WTC11 (cell line): ENCODE results near the gene MRPL54. TPM values are rescaled to one million over a fixed set of nuclear protein-coding genes. Genes with fewer than 3 reads are reported as not detected.
A peak's percentile ranks its signal among the peaks of the same experiment; 100 is the strongest.

ENCODE experiments used
- ATAC-seq: fragments of 200-7000 bp; cut with Tn5 transposase; 2 replicates; pipeline ENCODE4 v1.10.0; 2021; ENCODE audit warnings: mild to moderate bottlenecking, moderate library complexity
- CTCF ChIA-PET: fragments of 300-600 bp; sonication (Branson Sonifier 250); formaldehyde crosslinking; loops from one replicate; lab custom pipeline; 2021; ENCODE audit warnings: antibody characterized with exemption; lab: Charles Lee
- POLR2A ChIA-PET: fragments of 350-600 bp; sonication (Branson Sonifier 250); formaldehyde crosslinking; loops from one replicate; lab custom pipeline; 2021; ENCODE audit warnings: antibody characterized with exemption; lab: Charles Lee
- DNase-seq: peaks from one replicate; pipeline ENCODE4 v3.0.0; 2021; ENCODE audit warnings: low spot score
- H3K27ac Mint-ChIP-seq: 2 replicates; pipeline ENCODE4 v1.8.0; 2021; ENCODE audit warnings: mixed read lengths
- H3K27me3 Mint-ChIP-seq: 2 replicates; pipeline ENCODE4 v1.8.0; 2021; ENCODE audit warnings: low read depth, mild to moderate bottlenecking, moderate library complexity, mixed read lengths
- H3K36me3 Mint-ChIP-seq: 2 replicates; pipeline ENCODE4 v1.8.0; 2021; ENCODE audit warnings: mixed read lengths
- H3K4me1 Mint-ChIP-seq: 2 replicates; pipeline ENCODE4 v1.8.0; 2022; ENCODE audit warnings: mixed read lengths
- H3K4me3 Mint-ChIP-seq: 2 replicates; pipeline ENCODE4 v1.8.0; 2021; ENCODE audit warnings: mild to moderate bottlenecking, moderate library complexity, mixed read lengths
- H3K9me3 Mint-ChIP-seq: 2 replicates; pipeline ENCODE4 v1.8.0; 2021; ENCODE audit warnings: mixed read lengths
- AFF4 ChIP-seq: sonication (generic); formaldehyde crosslinking; IDR thresholded peaks from 2 replicates; pipeline ENCODE4 v1.8.1; 2023; ENCODE audit warnings: mild to moderate bottlenecking, missing genetic modification reagents, borderline replicate concordance
- AR ChIP-seq: fragments of 250-450 bp; sonication (Bioruptor Pico); IDR thresholded peaks from 2 replicates; pipeline ENCODE4 v1.9.0; 2021; ENCODE audit warnings: mild to moderate bottlenecking
- ATF3 ChIP-seq: sonication (generic); formaldehyde crosslinking; conservative IDR thresholded peaks from 2 replicates; pipeline ENCODE4 v1.8.1; 2022; ENCODE audit warnings: mild to moderate bottlenecking, missing genetic modification reagents
- CDX4 ChIP-seq: fragments of 250-450 bp; sonication (Bioruptor Pico); IDR thresholded peaks from 2 replicates; pipeline ENCODE4 v1.9.0; 2021; ENCODE audit warnings: moderate library complexity, mild to moderate bottlenecking, inconsistent platforms, borderline replicate concordance
- ETV6 ChIP-seq: sonication (generic); formaldehyde crosslinking; IDR thresholded peaks from 2 replicates; pipeline ENCODE4 v1.8.1; 2022; ENCODE audit warnings: mild to moderate bottlenecking, missing genetic modification reagents
- PRRX2 ChIP-seq: fragments of 250-450 bp; sonication (Bioruptor Pico); IDR thresholded peaks from 2 replicates; pipeline ENCODE4 v1.8.0; 2021; ENCODE audit warnings: mild to moderate bottlenecking
- TP53 ChIP-seq: sonication (generic); formaldehyde crosslinking; IDR thresholded peaks from 2 replicates; pipeline ENCODE4 v1.8.1; 2023; ENCODE audit warnings: mild to moderate bottlenecking, missing genetic modification reagents
- USF1 ChIP-seq: sonication (generic); formaldehyde crosslinking; IDR thresholded peaks from 2 replicates; pipeline ENCODE4 v1.8.0; 2022; ENCODE audit warnings: mild to moderate bottlenecking, missing genetic modification reagents
- USF2 ChIP-seq: sonication (generic); formaldehyde crosslinking; IDR thresholded peaks from 2 replicates; pipeline ENCODE4 v1.8.1; 2023; ENCODE audit warnings: mild to moderate bottlenecking, missing genetic modification reagents, moderate library complexity
- ZNF121 ChIP-seq: sonication (generic); formaldehyde crosslinking; IDR thresholded peaks from 2 replicates; pipeline ENCODE4 v1.8.0; 2023; ENCODE audit warnings: missing genetic modification reagents
- ZNF219 ChIP-seq: sonication (generic); formaldehyde crosslinking; IDR thresholded peaks from 2 replicates; pipeline ENCODE4 v1.8.0; 2023; ENCODE audit warnings: missing genetic modification reagents, mild to moderate bottlenecking, borderline replicate concordance
- ZNF671 ChIP-seq: fragments of 250-450 bp; sonication (Bioruptor Pico); IDR thresholded peaks from 2 replicates; pipeline ENCODE4 v1.8.0; 2021; ENCODE audit warnings: mild to moderate bottlenecking
- total RNA-seq: library from RNA; stranded (reverse); gene quantifications from 3 replicates; pipeline ENCODE4 v1.2.3, GENCODE V29; 2021

MRPL54 gene
- total RNA-seq, 1 experiment from 2014 or later = 62.3 TPM

- DNase-seq (no peak), ATAC-seq (no peak)
- H3K36me3 Mint-ChIP-seq = peaks cover 8% of the 10 kb centered on the region; the same call in 1 of the 2 replicates
- H3K4me3 Mint-ChIP-seq = no peak overlapping the region
- no peaks in the 10 kb centered on the region for H3K9me3 Mint-ChIP-seq
- no peak overlapping the region for H3K27ac Mint-ChIP-seq
- TF ChIP-seq ZNF219 (CRISPR knock-in tag) (no peak), ZNF671 (CRISPR knock-in tag) (no peak), ATF3 (CRISPR knock-in tag) (no peak), CDX4 (CRISPR knock-in tag) (no peak), AR (no peak), PRRX2 (CRISPR knock-in tag) (no peak), TP53 (CRISPR knock-in tag) (no peak), ETV6 (CRISPR knock-in tag) (no peak), AFF4 (CRISPR knock-in tag) (no peak)
- TF ChIP-seq, all 79 proteins: peak for 0
- ChIA-PET CTCF (interaction anchor here (2.6 kb wide), 1 partner anchor 82 kb away, joined by 7 read pairs; no protein-coding TSS in a partner anchor), POLR2A (no interaction called here)
- H3K4me1 Mint-ChIP-seq = no peaks in the 10 kb centered on the region
- no peaks in the 10 kb centered on the region for H3K27me3 Mint-ChIP-seq
These were observed 22.1 kb upstream of the MRPL54 start for GRCh38 chr19:3740431-3740830.

- ChIA-PET POLR2A (no interaction called here), CTCF (interaction anchor here (0.8 to 1.2 kb wide), 3 partner anchors 18 to 51 kb away, joined by 3 to 4 read pairs (median 3); partner anchors contain the start of gene APBA3)
- TF ChIP-seq ZNF121 (CRISPR knock-in tag) (no peak), USF2 (CRISPR knock-in tag) (peak; percentile 83), USF1 (CRISPR knock-in tag) (peak; percentile 84)
- DNase-seq = no peak
- no peaks in the 10 kb centered on the region for H3K4me1 Mint-ChIP-seq
- no peaks in the 10 kb centered on the region for H3K27me3 Mint-ChIP-seq
- no peaks in the 10 kb centered on the region for H3K9me3 Mint-ChIP-seq
- peak overlapping the region; percentile 50; the same call in 1 of the 2 replicates for H3K27ac Mint-ChIP-seq
- H3K4me3 Mint-ChIP-seq = no peak overlapping the region
- H3K36me3 Mint-ChIP-seq = no peaks in the 10 kb centered on the region
- peak; percentile 82 for ATAC-seq
These were observed 19.0 kb upstream of the MRPL54 start for GRCh38 chr19:3743486-3743885.
